Measurements from ENCODE around the gene ASIC3.
"Not testable (repeated sequence)": the region's sequence is repeated elsewhere in the genome, so short reads cannot be mapped to it uniquely, and the experiment has no call there.

ASIC3 gene
- long read RNA-seq, donor 1 = 0 reads
- long read RNA-seq, donor 2 = 0 reads
- long read RNA-seq, donor 3 = 0 reads
- long read RNA-seq, donor 4 = 0 reads
- long read RNA-seq, donor 5 = 0 reads
- long read RNA-seq, donor 6 = 0 reads
- long read RNA-seq, donor 7 = 0 reads
- long read RNA-seq, donor 8 = 0 reads

DNA sequence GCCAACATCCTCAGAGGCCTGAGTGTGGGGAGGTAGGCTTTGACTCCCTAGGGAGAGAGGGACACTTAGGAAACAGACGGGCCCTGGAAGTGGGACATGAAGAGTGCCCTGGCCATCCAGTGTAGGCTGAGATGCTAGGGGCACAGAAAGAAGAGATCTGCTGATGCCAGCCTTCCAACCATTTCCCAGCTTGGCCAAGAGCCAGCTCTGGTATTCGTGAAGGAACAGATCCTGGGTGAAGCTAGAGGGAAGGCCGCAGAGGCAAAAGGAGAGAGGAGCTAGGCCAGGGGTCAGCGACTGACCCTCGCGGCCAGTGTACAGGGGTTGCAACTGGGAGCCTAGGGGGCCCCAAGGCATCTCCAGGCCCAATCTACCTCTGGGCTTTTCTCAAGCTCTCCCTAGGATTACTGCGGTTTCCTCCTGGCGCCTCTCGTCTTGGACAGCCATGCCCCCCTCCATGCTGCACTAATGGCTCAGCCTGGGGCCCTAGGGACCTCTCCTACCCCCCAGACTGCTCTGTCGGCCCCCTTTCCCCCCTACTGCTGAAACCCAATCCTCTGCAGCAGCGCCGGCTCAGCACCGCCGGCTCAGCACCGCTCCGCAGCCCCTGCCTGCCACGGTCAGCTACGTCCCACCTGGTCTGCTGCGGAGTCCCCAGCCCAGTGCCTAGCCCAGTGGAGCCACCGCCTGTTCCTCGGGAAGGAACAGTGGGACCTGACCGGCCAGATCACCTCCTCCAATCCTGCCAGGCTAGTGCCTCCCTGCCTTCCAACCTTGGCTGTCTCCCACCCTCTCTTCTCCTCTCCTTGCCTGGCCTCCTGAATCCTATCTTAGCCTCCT, at the start of gene ASIC3:
TSS of gene ASIC3 (plus strand) at position 556 of the 840 bp plus-strand sequence. CDS start 355 bp downstream, outside the sequence.
- no peak for DNase-seq

DNA sequence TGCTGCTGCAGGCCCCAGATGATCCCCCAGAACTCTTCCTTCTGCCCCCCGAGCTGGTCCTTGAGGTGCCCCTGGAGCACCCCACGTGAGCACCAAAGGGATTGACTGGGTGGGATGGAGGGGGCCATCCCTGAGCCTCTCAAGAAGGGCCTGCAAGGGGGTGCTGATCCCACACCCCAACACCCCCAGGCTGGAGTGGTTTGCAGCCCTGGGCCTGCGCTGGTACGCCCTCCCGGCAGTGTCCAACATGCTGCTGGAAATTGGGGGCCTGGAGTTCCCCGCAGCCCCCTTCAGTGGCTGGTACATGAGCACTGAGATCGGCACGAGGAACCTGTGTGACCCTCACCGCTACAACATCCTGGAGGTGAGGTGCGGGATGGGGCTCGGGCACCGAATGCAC, 49.3 kb upstream of the ASIC3 start:
- no peak for DNase-seq

DNA sequence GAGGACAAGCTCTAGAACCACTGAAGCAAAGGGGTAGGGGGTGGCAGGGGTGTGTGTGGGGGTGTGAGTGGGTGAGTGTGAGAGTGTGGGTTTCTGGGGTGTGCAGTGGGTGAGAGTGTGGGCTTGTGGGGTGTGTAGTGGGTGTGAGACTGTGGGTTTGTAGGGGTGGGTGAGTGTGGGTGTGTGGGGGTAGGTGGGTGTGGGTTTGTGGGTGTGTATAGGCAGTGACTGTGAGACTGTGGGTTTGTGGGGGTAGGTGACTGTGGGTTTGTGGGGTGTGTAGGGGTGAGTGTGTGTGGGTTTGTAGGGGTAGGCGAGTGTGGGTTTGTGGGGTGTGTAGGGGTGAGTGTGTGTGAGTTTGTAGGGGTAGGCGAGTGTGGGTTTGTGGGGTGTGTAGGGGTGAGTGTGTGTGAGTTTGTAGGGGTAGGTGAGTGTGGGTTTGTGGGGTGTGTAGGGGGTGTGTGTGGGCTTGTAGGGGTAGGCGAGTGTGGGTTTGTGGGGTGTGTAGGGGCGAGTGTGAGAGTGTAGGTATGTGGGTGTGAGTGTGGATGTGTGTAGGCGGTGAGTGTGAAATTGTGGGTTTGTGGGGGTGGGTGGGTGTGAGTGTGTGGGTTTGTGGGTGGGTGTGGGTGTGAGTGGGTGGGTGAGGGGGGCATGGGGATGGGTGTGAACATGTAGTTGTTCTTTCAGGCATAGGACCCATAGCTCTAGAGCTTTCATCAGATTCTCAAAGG, 48.7 kb upstream of the ASIC3 start:
- no peak for DNase-seq

DNA sequence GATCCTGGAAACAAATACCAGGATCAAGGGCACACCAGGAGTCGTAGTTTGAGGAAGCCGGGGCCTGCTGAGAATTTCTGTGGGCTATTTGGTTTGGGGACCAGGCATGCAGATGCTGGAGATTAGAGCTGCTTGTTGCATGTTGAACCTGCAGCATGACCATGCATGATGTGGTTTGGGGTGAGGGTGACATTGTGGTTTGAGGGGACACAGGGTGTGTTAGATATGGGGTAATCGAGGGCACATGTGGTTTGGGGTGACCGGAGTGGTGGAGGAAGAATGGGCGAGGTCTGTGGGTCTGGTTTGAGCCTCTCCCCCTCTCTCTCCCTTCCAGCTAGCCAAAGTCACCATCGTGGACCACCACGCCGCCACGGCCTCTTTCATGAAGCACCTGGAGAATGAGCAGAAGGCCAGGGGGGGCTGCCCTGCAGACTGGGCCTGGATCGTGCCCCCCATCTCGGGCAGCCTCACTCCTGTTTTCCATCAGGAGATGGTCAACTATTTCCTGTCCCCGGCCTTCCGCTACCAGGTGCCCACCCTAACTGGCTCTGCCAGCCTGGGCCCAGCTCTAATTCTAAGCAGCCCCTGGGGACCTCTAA, 47.3 kb upstream of the ASIC3 start:
- DNase-seq = no peak

DNA sequence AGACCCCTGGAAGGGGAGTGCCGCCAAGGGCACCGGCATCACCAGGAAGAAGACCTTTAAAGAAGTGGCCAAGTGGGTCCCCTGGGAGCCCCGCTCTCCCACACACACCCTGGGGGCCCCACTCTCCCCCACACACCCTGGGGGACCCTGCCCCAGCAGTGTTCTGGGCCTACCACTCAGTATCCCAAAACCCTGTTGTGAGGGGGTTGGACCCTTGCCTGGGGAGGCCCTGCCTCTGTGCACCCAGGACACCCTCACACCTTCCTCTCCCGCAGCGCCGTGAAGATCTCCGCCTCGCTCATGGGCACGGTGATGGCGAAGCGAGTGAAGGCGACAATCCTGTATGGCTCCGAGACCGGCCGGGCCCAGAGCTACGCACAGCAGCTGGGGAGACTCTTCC, 46.8 kb upstream of the ASIC3 start:
- DNase-seq = no peak

DNA sequence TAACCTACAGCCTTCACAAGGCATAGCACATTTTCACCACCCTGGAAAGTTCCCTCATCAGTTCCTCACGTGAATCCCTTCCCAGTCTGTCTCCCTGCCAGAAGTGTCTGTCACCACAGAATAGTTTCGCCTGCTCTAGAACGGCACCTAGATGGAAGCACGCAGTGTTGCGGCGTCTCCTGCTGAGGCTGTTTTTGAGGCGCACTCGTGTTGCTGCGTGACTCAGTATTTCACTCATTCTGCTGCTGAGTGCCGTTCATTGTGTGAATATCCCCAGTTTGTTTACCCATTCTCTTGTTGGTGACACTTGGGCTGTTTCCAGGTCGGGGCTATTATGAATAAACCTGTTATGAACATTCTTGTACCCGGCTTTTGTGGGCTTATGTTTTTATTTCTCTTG, 44.8 kb upstream of the ASIC3 start:
- DNase-seq = no peak

DNA sequence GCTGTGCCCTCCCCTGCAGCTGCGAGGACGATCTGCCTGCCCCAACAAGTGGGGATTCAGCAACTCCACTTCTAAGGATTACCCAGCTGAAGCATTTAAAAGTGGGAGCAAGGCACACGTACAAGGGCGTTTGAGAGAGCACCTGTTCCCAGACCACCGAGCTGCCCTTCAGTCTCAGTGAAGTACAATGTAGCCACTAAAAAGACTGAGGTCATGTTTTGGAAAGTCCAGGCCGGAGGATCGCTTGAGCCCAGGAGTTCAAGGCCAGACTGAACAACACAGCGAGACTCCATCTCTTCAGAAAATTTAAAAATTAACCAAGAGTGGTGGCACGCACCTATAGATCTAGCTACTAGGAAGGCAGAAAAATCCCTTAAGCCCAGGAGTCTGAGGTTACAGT, 42.8 kb upstream of the ASIC3 start:
- DNase-seq = no peak

GRCh38 chr7:151006590-151007300, 41.6 kb upstream of the ASIC3 start:
- no peak for DNase-seq

DNA sequence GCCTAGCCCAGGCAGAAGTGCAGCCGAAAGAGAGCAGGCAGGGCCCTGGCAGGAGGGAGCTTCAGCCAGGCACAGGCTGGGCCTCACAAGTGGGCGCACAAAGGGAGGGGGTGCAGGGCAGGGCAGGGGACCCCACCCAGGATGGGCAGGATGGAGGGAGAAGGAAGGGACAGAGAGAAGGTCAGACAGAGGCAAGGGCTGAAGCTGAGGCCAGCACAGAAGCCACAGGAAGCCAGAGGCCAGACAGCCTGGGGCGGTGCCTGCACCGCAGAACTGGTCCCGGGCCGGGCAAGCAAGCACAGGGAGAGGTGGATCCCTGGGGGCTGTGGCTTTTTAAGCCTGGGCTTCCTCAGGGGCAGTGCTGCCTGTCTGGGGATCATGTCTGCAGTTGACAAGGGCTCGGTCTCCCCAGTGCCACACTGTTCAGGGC, 40.8 kb upstream of the ASIC3 start:
- no peak for DNase-seq

GRCh38 chr7:151008143-151008510, 40.2 kb upstream of the ASIC3 start:
- DNase-seq = no peak

GRCh38 chr7:151008511-151009323, 39.6 kb upstream of the ASIC3 start:
- DNase-seq = peak; percentile 54

- DNase-seq = no peak
Observed at GRCh38 chr7:151009327-151010036, 38.8 kb upstream of the ASIC3 start.

- DNase-seq = no peak
Observed at GRCh38 chr7:151010037-151010306, 38.4 kb upstream of the ASIC3 start.

- peak; percentile 56 for DNase-seq
Observed at GRCh38 chr7:151010307-151011096, 37.8 kb upstream of the ASIC3 start.

DNA sequence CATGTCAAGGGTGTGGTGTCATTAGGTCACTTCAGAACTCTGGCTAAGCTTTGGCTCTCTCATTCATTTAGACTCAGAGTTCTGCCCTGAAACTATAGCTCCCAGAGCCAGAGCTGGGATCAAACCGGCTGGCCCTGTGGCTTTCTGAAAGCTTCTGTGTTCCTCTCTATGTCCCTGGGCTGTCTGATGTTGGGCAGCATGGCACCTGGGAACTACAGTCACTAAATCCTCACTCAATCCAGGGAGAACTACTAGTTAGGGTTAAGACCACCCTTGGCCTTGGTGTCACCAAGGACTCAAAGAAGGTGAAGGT, 37.3 kb upstream of the ASIC3 start:
- no peak for DNase-seq

DNA sequence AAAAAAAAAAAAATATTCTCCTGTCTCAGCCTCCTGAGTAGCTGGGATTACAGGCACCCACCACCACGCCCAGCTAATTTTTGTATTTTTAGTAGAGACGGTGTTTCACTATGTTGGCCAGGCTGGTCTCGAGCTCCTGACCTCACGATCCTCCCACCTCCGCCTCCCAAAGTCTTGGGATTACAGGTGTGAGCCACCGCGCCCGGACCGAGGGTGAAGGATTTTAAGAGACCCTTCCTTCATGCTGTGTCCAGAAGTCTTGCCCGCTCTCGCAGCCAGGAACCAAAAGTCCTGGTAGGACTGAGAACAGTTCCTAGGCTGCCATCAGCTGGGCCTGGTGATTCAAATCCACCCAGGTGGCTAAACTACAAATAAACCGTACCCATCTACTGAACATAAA, 36.7 kb upstream of the ASIC3 start:
- DNase-seq = not testable (repeated sequence)

DNA sequence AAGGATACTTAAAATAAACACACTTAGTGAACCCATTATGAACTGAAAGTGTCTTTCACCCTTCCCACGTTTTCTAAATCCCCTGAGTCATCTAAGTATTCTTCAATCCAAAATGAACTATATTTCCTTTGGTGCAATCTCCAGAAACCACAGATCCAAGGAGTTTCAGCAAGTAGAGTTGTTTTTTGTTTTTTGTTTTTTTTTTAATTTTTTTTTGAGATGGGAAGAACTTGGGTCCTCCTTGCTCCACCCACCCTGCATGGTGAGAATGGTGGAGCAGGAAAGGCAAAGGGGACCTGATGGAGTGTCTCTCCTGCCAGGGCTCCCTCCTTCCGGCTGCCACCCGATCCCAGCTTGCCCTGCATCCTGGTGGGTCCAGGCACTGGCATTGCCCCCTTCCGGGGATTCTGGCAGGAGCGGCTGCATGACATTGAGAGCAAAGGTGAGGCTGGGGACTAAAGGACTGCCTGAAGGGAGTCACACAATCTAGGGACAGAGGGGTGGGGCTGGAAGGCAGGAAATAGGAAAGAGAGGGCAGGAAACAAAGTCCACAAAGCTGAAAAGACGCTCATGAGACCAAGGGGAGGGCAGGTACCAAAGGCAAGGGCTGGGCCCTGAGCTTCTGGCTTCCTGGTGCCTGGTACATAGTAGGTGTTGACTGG, 36.2 kb upstream of the ASIC3 start:
- no peak for DNase-seq

GRCh38 chr7:151012911-151013347, 35.4 kb upstream of the ASIC3 start:
- DNase-seq = peak; percentile 60

DNA sequence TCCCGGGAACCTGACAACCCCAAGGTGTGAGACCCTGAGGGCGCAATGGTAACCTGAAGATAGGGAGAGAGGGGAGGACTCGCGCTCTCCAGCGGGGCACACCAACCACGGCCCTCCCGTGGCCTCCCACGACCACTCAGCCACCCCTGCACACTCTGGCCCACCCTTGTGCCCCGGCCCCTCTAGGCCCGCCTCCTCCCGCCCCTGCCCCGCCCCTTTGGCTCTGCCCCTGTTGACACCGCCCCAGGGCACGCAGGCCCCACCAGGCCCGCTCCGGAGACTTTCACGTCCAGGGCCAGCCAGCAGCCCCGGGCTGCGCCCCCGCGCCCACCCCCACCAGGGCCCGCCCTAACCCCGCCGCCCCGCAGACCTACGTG, 35.0 kb upstream of the ASIC3 start:
- no peak for DNase-seq
